ENCODE measurements around the gene CHIT1.

CHIT1 gene

DNA sequence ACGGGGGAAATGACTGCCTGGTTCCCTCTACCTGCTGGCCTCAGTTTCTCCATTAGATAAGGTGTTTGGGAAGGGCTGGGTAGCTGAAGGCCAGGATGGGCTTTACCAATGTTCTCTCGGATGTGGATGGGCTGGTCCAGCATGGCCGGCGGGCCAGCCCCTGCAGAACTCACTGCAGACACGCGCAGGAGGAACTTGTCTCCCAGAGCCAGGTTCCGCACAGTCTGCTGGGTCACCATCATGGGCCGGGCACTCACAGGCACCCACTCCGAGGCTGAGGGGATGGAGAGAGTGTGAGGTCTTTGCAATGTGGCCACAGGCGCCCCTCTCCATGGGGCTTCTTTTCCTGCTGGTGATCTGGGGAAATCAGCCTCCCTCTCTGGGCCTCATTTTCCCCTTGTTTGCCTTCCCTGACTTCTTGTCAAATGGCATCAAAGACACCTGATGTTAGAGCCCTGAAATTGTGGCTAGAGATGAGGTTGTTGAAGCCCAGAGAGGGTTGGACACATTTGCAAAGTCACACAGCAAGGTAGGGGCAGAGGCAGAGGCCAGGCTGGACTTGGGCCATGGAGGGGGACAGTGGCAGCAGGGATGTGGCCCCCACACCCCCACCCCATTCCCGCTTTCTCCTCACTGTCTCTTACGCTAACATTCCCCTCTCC lies 55.0 kb downstream of the CHIT1 start:
- DNase-seq (ENCODE audit: low read depth): no peak

DNA sequence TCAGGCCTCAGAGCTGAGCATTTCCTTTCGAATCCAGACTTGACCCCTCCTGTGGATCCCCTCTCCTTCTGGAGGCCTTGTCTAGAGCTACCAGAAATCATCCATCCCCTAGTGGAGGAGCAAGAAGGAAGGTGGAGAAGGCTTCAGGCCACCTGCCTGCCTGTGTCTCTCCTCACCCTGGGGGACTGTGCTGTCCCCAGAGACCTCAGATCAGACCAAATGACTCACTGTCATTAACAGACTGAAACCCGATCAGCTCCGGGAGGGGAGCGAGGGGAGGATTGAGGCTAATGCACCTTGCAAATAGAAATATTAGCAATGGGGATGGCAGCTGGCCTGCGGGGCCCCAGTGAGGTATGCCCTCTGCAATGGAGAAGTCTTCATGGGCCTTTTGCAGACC lies 55.9 kb downstream of the CHIT1 start:
- no peak for DNase-seq (ENCODE audit: low read depth)

DNA sequence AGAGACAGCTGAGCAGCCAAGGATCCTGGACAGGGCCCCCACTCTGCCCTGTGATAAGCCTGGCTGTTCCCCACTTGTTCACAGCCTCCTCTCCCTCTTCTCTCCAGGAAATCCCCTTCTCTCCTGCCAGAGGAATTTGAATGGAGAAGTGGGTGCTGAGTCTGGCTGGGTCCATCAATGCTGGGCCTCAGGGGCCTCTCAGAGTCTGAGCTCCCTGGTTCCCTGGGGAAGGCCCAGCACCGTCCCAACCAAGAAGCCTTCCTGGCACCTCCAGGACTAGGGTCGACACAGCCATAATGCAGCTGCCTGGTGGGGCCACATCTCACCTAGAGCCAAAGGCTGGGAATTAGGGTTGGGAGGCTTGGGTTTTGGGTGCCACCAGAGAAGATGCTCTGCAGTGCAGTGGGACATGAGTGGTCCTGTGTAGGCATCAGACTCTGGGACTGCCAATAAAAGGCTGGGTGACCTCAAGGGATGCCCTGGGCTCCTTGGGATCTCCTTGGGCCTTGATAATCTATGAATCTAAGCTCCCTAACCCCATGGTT lies 56.4 kb downstream of the CHIT1 start:
- no peak for DNase-seq (ENCODE audit: low read depth)

DNA sequence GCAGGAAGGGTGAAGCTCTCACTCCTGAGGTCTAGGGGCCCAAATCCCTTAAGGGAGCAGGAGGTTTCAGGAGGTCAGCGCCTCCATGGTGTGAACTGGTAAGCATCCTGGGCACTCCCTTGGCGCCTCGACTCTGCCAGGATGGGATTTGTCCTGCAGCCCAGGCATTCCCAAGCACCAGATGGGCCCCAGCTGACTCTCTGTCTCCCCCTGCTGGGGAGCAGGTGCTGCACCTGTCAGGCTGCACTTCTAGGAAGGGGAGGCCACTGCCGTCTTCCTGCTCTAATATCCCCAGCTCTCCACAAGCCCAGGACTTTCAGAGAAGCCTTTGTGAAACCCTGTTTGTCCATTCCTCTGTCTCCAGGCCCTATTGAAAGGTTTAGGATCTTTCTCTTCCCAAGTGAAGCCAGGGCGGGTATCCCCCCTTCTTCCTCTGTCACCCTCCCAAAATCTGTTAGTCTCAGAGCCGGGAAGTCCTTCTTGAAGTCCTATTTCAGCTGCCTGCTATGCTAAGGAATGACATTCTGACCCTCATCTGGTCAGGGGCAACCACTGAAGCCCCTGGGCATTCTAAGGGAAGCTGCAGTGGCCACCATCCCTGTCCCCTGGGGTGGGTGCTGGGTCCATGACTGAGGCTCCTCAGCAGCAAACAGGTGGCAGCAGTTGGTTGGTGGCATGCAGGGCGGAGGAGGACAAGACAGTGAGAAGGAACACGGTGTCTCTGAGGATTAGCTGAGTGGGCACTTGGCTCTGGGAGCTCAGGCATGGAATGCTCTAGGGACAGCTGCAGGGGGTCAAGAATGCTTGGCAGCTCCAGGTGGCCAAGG lies 57.1 kb downstream of the CHIT1 start:
- DNase-seq (ENCODE audit: low read depth): peak; percentile 50

DNA sequence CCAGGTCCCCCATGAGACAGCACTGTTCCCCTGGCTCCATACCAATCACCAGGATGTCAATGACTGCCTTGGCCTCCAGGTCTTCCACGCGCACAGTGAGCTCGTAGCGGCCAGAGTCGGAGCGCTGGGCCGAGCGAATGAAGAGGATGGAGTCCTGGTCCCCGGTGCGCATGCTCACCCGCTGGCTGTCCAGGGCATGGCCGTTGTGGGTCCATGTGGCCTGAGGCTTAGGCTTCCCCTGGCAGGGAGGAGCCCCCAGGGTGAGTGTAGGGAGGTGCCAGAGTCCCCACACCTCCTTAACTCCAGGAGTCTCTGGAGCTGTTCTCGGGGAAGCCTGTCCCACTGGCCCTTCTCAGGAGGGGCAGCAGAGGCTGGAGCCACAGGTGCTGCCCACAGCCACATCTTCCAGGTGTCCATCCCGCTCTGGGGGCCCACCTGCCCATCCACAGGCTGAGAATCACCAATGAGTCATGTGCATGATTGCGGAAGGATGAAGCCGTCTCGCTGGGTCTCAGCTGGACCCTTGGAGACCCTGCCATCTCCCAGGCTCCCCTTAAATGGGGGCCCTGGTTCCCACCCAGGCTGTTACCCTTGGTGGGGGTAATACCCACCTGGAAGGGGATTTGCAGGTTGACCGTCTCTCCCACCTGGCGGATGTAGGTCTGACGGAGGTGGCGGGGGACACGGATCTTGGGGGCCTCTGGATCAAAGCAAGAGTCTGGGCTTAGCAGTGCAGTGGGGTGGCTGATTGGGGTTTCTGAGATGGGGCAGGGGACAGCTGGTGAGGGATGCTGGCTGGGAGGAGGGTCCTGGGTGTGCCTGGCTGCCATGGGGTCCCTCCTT lies 57.9 kb downstream of the CHIT1 start:
- no peak for DNase-seq (ENCODE audit: low read depth)

DNA sequence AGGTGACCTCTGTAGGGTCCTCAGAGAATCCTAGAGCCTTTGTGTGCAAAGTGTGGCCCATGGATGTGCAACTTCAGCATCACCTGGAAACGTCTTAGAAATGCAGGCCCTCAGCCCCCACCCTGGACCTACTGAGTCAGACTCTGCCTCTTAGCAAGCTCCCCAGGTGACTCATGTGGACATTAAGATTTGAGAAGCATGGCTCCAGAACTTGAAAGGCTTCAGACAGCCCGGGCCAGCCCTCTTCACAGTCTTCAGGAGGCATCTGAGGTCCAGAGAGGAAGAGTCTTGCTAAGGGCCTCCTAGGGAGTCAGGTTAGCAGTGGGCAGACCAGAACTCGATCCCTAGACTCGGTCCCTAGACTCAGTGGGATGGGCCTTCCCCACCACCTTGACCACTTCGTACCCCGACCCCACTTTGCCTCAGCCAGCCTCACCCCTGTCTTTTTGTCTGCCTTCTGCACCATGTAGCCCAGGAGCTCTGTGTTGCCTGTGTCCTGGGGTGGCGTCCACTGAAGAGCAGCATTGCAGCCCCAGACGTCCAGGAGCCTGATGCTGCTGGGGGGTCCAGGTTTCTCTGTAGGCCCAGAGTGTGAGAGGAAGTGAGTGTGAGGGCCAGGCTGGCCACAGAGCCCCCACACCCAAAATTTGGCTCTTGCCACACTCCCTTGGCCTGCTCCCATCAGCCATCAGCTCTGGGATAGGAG lies 58.7 kb downstream of the CHIT1 start:
- no peak for DNase-seq (ENCODE audit: low read depth)

DNA sequence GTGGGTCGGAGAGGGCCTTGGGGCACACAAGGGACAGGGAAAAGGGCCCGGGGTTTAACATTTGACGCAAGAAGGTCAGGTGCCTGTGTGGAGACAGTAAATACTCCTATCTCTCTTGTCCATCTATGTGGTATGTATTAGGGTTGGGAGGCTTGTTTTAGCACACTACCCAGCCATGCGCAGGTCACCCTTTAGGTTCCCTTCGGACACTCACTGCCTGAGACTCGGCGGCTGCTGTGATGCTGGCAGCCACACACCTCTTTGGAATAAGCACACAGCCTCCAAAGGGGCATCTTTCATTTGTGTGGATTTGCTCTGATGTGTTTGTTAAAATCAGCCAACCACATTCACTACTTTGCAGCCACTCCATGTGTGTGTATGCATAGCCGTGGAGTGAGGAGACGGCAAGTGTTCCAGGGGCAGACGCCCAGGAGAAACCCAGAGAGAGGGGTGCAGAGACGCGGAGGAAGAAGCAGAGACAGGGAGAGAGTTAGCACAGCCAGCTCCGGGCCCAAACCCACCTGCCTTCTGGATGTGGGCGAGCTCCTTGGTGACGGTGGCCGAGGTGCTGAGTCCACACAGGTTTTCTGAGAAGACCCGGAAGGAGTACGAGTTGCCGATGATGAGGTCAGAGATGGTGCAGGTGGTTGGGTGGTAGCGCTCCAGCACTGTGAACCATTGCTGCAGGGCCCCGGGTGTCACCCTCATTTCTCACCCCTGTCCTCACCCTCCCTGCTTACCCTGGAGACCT lies 59.5 kb downstream of the CHIT1 start:
- no peak for DNase-seq (ENCODE audit: low read depth)

DNA sequence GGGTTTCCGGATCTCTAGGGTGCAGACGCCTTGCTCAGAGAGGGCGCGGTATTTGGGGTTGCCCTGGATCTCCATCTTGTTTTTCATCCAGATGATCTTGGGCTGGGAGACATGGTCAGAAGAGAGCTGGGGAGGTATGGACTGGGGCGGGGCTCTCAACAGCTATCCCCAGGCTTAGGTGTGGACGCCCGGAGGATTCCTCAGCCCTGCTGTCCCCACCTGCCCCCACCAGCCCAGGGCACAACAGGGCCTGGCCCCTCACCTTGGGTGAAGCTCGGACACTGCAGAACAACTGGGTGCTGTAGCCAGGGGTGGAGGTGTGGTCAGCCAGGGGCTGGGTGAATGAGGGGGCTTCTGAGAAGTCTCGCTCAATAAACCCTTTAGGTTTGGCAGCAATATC lies 60.5 kb downstream of the CHIT1 start:
- DNase-seq (ENCODE audit: low read depth): no peak

DNA sequence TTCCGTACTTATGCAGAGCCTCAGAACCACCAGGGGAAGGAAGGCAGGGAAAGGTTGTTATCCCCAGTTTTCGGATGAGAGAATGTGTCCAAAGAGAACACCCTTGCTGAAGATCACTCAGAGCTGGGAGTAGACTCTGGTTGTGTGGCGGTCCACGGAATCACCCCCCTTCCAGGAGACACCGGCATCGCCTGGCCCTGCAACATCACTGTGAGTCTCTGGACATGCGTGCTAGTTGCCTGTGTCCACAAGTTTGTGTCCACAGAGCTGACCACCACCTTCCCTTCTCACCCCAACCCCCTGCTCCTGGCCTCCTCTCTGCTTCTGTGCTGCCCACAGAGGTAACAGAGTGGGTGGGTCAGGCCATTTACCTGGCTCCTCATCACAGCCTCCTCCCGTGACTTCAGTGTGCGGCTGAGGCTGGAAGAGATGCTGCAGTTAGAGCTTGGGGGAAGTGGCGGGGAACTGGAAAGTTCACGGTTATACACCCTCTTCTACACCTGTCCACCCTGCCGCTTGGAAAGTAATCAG lies 61.2 kb downstream of the CHIT1 start:
- DNase-seq (ENCODE audit: low read depth): no peak

DNA sequence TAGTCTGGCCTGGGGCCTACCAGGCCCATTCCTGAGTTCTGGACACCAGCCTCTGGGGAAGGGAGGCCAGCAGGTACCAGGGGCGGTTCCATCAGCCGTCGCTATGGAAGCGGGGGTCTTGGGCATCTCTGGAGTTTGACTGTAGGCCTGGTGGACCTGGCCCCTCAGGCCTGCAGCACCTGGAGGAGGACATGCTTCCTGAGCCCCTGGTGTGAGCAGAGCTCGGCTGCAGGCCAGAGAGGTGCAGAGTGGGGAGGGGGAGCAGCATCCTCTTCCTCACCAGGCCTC lies 61.6 kb downstream of the CHIT1 start:
- no peak for DNase-seq (ENCODE audit: low read depth)

DNA sequence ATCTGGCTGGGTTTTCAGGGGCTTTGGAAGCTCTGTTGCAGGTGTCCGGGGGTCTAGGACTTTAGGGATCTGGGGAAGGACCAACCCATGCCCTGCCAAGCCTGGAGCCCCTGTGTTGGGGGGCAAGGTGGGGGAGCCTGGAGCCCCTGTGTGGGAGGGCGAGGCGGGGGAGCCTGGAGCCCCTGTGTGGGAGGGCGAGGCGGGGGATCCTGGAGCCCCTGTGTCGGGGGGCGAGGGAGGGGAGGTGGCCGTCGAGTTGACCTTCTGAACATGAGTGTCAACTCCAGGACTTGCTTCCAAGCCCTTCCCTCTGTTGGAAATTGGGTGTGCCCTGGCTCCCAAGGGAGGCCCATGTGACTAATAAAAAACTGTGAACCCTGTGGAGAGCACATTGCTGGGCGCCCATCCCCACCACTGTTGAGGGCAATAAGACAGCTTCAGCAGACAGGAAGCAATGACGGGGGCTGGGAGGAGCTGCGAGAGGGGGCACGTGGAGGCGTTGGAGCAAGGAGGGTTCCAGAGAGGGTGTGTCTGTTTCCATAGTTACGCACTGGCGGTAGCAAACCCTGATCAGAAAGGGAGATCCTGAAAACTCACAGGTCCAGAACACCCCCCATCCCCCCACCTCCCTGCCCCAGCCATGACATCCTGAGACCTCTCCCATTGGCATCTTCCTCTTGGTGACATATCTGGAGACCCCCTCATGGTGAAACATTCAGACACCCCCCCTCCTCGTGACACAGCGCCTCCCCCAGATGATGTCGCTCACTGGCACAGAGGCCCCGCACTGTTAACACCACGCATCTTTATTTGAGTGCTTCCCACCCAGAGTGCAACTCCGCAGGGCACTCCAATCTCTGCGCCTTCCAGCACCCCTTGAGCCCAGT lies 62.2 kb downstream of the CHIT1 start:
- DNase-seq (ENCODE audit: low read depth): no peak

DNA sequence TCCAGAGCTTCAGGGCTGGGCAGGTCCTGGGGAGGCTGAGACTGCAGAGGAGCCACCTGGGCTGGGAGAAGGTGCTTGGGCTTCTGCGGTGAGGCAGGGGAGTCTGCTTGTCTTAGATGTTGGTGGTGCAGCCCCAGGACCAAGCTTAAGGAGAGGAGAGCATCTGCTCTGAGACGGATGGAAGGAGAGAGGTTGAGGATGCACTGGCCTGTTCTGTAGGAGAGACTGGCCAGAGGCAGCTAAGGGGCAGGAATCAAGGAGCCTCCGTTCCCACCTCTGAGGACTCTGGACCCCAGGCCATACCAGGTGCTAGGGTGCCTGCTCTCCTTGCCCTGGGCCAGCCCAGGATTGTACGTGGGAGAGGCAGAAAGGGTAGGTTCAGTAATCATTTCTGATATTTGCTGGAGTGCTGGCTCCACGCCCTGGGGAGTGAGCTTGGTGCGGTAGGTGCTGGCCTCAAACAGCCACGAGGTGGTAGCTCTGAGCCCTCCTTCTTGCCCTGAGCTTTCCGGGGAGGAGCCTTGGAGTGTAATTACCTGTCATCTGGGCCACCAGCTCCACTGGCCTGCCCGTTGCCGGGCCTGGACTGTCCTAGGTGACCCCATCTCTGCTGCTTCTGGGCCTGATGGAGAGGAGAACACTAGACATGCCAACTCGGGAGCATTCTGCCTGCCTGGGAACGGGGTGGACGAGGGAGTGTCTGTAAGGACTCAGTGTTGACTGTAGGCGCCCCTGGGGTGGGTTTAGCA lies 63.1 kb downstream of the CHIT1 start:
- no peak for DNase-seq (ENCODE audit: low read depth)

All from CMK (cell line).